Measurements from ENCODE around the gene SPTLC3.

DNA sequence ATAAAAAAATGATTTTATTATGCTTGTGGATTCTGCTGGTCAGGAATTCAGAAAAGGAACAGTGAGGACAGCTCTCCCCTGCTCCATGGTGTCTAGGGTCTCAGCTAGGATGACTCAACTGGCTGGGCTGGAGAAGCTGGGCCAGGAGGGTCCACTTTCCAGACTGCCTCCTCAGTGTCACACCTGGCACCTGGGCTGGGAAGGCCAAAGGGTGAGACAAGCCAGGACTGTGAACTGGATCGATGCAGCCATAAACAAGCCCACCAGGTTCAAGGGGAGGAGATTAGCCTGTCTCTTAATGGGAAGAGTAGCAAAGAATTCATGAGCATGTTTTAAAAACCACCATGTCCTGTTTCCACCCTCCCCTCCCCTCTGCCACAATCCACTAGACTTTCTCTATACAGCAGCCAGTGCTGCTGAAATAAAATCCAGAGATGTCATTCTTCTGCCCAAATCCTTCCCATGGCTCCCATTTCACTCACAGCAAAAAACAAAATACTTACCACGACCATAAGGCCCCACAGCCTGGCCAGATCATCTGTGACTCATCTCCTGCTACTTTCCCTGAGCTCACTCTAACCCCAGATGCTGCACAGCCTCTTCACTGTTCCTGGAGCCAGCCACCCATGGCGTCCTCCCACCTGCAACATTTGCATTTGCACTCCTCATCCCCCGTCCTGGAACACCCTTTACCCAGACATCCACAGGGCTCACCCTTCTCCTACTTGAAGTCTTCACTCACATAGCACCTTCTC is 13.8 kb downstream of the SPTLC3 start:
- no peak for TF ChIP-seq POLR2AphosphoS5 (IDR thresholded peaks at IDR 0.05; ENCODE audit: low read depth)
- TF ChIP-seq, protein P1, sequence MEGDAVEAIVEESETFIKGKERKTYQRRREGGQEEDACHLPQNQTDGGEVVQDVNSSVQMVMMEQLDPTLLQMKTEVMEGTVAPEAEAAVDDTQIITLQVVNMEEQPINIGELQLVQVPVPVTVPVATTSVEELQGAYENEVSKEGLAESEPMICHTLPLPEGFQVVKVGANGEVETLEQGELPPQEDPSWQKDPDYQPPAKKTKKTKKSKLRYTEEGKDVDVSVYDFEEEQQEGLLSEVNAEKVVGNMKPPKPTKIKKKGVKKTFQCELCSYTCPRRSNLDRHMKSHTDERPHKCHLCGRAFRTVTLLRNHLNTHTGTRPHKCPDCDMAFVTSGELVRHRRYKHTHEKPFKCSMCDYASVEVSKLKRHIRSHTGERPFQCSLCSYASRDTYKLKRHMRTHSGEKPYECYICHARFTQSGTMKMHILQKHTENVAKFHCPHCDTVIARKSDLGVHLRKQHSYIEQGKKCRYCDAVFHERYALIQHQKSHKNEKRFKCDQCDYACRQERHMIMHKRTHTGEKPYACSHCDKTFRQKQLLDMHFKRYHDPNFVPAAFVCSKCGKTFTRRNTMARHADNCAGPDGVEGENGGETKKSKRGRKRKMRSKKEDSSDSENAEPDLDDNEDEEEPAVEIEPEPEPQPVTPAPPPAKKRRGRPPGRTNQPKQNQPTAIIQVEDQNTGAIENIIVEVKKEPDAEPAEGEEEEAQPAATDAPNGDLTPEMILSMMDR (IDR thresholded peaks at IDR 0.05; ENCODE audit: insufficient read depth, low read length): no peak

All from HL-60 (cell line).